Vagina (tissue), 2 donors: Measurements from ENCODE around the gene PIAS1. TPM values are rescaled to one million over a fixed set of nuclear protein-coding genes. Genes with fewer than 3 reads are reported as not detected.

Experiments used
- DNase-seq, 2 donors: peaks; one replicate each; pipeline ENCODE4 v3.0.0-alpha.2; 2017; ENCODE audit errors: extremely low spot score in 2 of 2
- H3K27ac ChIP-seq: fragments of 200-600 bp; sonication (generic); one replicate; pipeline ENCODE4 v1.5.1; 2019
- H3K27me3 ChIP-seq: fragments of 200-600 bp; sonication (generic); one replicate; pipeline ENCODE4 v1.5.1; 2019
- H3K36me3 ChIP-seq, 2 donors: fragments of 200-600 bp; sonication (generic); one replicate each; pipeline ENCODE4 v1.5.1; 2017 to 2019
- H3K4me1 ChIP-seq: fragments of 200-600 bp; sonication (generic); one replicate; pipeline ENCODE4 v1.5.1; 2019
- H3K4me3 ChIP-seq, 2 donors: fragments of 200-600 bp; sonication (generic); 1 replicate in 1 of 2; 2 replicates in 1 of 2; pipeline ENCODE4 v1.5.1; 2016 to 2019
- H3K9me3 ChIP-seq: fragments of 200-600 bp; sonication (generic); one replicate; pipeline ENCODE4 v1.5.1; 2019
- CTCF ChIP-seq, 3 experiments: fragments of 450-650 bp in 2 of 3; fragments of 200-600 bp in 1 of 3; sonication (generic) in 1 of 3; IDR thresholded peaks; one replicate each; pipeline ENCODE4 v1.5.1; 2017 to 2019; ENCODE audit warnings: antibody characterized with exemption in 3 of 3, mild to moderate bottlenecking in 2 of 3, moderate library complexity in 2 of 3
- POLR2A ChIP-seq, 2 donors: fragments of 450-650 bp; IDR thresholded peaks; one replicate each; pipeline ENCODE4 v1.6.1; 2017; ENCODE audit warnings: antibody characterized with exemption in 2 of 2, mild to moderate bottlenecking in 2 of 2, moderate library complexity in 2 of 2
- POLR2AphosphoS5 ChIP-seq, 2 donors: sonication (generic); formaldehyde crosslinking; IDR thresholded peaks; one replicate each; pipeline ENCODE4 v1.9.0; 2017; ENCODE audit warnings: antibody characterized with exemption in 2 of 2, mild to moderate bottlenecking in 2 of 2, low read depth in 1 of 2; ENCODE audit not compliant: insufficient read depth in 1 of 2
- intact Hi-C: fragments of 100-400 bp; cut with DNase I; formaldehyde crosslinking; loops from one replicate; pipeline ENCODE4 v1.15.1; 2023
- total RNA-seq: library from RNA; depleted of rRNA; stranded (reverse); fragments of >200 nt; gene quantifications from one replicate; pipeline ENCODE4 v1.2.3, GENCODE V29; 2016

The PIAS1 gene
- total RNA-seq, 1 donor from 2014 or later: 88.1 TPM

GRCh38 chr15:68083463-68083862 is 29.3 kb downstream of the PIAS1 start:
- Histone ChIP-seq H3K27ac (no peak overlapping the region), H3K4me3 (no peak overlapping the region), H3K36me3 (no peaks in the 10 kb centered on the region), H3K27me3 (no peaks in the 10 kb centered on the region), H3K4me1 (peaks cover 73% of the 10 kb centered on the region), H3K9me3 (no peaks in the 10 kb centered on the region)
- no peak for DNase-seq
- intact Hi-C loops: no loop called here
- TF ChIP-seq POLR2AphosphoS5 (IDR thresholded peaks at IDR 0.05; ENCODE audit: insufficient read depth in 1 of 2, low read depth in 1 of 2) (no peak), CTCF (IDR thresholded peaks at IDR 0.05) (no peak), POLR2A (IDR thresholded peaks at IDR 0.05) (no peak)

GRCh38 chr15:68085052-68085451 is 30.9 kb downstream of the PIAS1 start:
- Histone ChIP-seq H3K4me1 (peaks cover 61% of the 10 kb centered on the region), H3K36me3 (no peaks in the 10 kb centered on the region)
- no peak for TF ChIP-seq CTCF (IDR thresholded peaks at IDR 0.05)
- no peak for TF ChIP-seq POLR2A (IDR thresholded peaks at IDR 0.05)
- no peak for TF ChIP-seq POLR2AphosphoS5 (IDR thresholded peaks at IDR 0.05; ENCODE audit: insufficient read depth in 1 of 2, low read depth in 1 of 2)

GRCh38 chr15:68091743-68092142 is 37.6 kb downstream of the PIAS1 start:
- TF ChIP-seq POLR2A (IDR thresholded peaks at IDR 0.05): no peak
- no peak for TF ChIP-seq POLR2AphosphoS5 (IDR thresholded peaks at IDR 0.05; ENCODE audit: insufficient read depth in 1 of 2, low read depth in 1 of 2)
- TF ChIP-seq CTCF (IDR thresholded peaks at IDR 0.05): no peak
- Histone ChIP-seq H3K9me3 (no peaks in the 10 kb centered on the region), H3K4me1 (peaks cover 28% of the 10 kb centered on the region), H3K27me3 (no peaks in the 10 kb centered on the region), H3K4me3 (no peak overlapping the region), H3K27ac (no peak overlapping the region), H3K36me3 (peaks cover 0 to 9% of the 10 kb centered on the region in 2 donors)
- intact Hi-C loops: no loop called here
- no peak for DNase-seq

More at GRCh38 chr15:68085052-68085451, 30.9 kb downstream of the PIAS1 start:
- H3K27me3 ChIP-seq: no peaks in the 10 kb centered on the region
- no peak for DNase-seq
- intact Hi-C loops: no loop called here
- no peak overlapping the region for H3K27ac ChIP-seq
- H3K9me3 ChIP-seq: no peaks in the 10 kb centered on the region
- H3K4me3 ChIP-seq: no peak overlapping the region

GRCh38 chr15:68096099-68096498 is 42.0 kb downstream of the PIAS1 start:
- peaks cover 31% of the 10 kb centered on the region for H3K4me1 ChIP-seq
- peaks cover 0 to 18% of the 10 kb centered on the region in 2 donors for H3K36me3 ChIP-seq
- no peak for DNase-seq
- H3K9me3 ChIP-seq: peaks cover 11% of the 10 kb centered on the region
- TF ChIP-seq CTCF (IDR thresholded peaks at IDR 0.05) (no peak), POLR2AphosphoS5 (IDR thresholded peaks at IDR 0.05; ENCODE audit: insufficient read depth in 1 of 2, low read depth in 1 of 2) (no peak), POLR2A (IDR thresholded peaks at IDR 0.05) (no peak)
- no peak overlapping the region for H3K4me3 ChIP-seq
- no peak overlapping the region for H3K27ac ChIP-seq
- no peaks in the 10 kb centered on the region for H3K27me3 ChIP-seq
- intact Hi-C loops: no loop called here

GRCh38 chr15:68097029-68097428 is 42.9 kb downstream of the PIAS1 start:
- no peak overlapping the region for H3K27ac ChIP-seq
- no peak for DNase-seq
- H3K9me3 ChIP-seq: peaks cover 11% of the 10 kb centered on the region
- no peak overlapping the region for H3K4me3 ChIP-seq
- no peak for TF ChIP-seq POLR2AphosphoS5 (IDR thresholded peaks at IDR 0.05; ENCODE audit: insufficient read depth in 1 of 2, low read depth in 1 of 2)
- no peak for TF ChIP-seq CTCF (IDR thresholded peaks at IDR 0.05)
- no peak for TF ChIP-seq POLR2A (IDR thresholded peaks at IDR 0.05)
- peaks cover 0 to 18% of the 10 kb centered on the region in 2 donors for H3K36me3 ChIP-seq
- peaks cover 30% of the 10 kb centered on the region for H3K4me1 ChIP-seq
- intact Hi-C loops: no loop called here
- H3K27me3 ChIP-seq: no peaks in the 10 kb centered on the region
